ENCODE data around the gene NCK1.

GRCh38 chr3:136990826-136991225 lies 128.8 kb downstream of the NCK1 start:
- TF ChIP-seq CTCF (IDR thresholded peaks at IDR 0.05) = no peak
- TF ChIP-seq POLR2A (IDR thresholded peaks at IDR 0.05) = no peak
- no peak for TF ChIP-seq POLR2AphosphoS5 (IDR thresholded peaks at IDR 0.05)
- no peak for TF ChIP-seq EP300 (IDR thresholded peaks at IDR 0.05)

Data from upper lobe of left lung (tissue), 4 donors.